Measurements from ENCODE around the gene GRIK3.

Gene GRIK3

GRCh38 chr1:36836196-36836883 is 198.0 kb downstream of the GRIK3 start:
- no peak overlapping the region for H3K4me3 ChIP-seq (replicated peaks; ENCODE audit: low read depth, low read length)
- no peak for DNase-seq (ENCODE audit: extremely low read depth, low read depth)
- TF ChIP-seq CTCF (IDR thresholded peaks at IDR 0.05; ENCODE audit: low read depth, low read length, missing control alignments) = no peak

GRCh38 chr1:36835696-36836095 is 198.6 kb downstream of the GRIK3 start:
- DNase-seq (ENCODE audit: extremely low read depth, low read depth) = no peak
- TF ChIP-seq CTCF (IDR thresholded peaks at IDR 0.05; ENCODE audit: low read depth, low read length, missing control alignments) = no peak
- H3K4me3 ChIP-seq (replicated peaks; ENCODE audit: low read depth, low read length) = no peak overlapping the region

- no peak for DNase-seq (ENCODE audit: extremely low read depth, low read depth)
- no peak overlapping the region for H3K4me3 ChIP-seq (replicated peaks; ENCODE audit: low read depth, low read length)
- no peak for TF ChIP-seq CTCF (IDR thresholded peaks at IDR 0.05; ENCODE audit: low read depth, low read length, missing control alignments)
Measured at GRCh38 chr1:36835017-36835695, 199.2 kb downstream of the GRIK3 start.

- no peak overlapping the region for H3K4me3 ChIP-seq (replicated peaks; ENCODE audit: low read depth, low read length)
- no peak for DNase-seq (ENCODE audit: extremely low read depth, low read depth)
- TF ChIP-seq CTCF (IDR thresholded peaks at IDR 0.05; ENCODE audit: low read depth, low read length, missing control alignments) = no peak
Measured at GRCh38 chr1:36834586-36834985, 199.7 kb downstream of the GRIK3 start.

- no peak for DNase-seq (ENCODE audit: extremely low read depth, low read depth)
- no peak for TF ChIP-seq CTCF (IDR thresholded peaks at IDR 0.05; ENCODE audit: low read depth, low read length, missing control alignments)
- no peak overlapping the region for H3K4me3 ChIP-seq (replicated peaks; ENCODE audit: low read depth, low read length)
Measured at GRCh38 chr1:36831186-36831810, 203.0 kb downstream of the GRIK3 start.

GRCh38 chr1:36829961-36830360 is 204.4 kb downstream of the GRIK3 start:
- H3K4me3 ChIP-seq (replicated peaks; ENCODE audit: low read depth, low read length) = no peak overlapping the region
- no peak for DNase-seq (ENCODE audit: extremely low read depth, low read depth)
- TF ChIP-seq CTCF (IDR thresholded peaks at IDR 0.05; ENCODE audit: low read depth, low read length, missing control alignments) = no peak
